Measurements from ENCODE around the gene RAB36.

Gene RAB36

DNA sequence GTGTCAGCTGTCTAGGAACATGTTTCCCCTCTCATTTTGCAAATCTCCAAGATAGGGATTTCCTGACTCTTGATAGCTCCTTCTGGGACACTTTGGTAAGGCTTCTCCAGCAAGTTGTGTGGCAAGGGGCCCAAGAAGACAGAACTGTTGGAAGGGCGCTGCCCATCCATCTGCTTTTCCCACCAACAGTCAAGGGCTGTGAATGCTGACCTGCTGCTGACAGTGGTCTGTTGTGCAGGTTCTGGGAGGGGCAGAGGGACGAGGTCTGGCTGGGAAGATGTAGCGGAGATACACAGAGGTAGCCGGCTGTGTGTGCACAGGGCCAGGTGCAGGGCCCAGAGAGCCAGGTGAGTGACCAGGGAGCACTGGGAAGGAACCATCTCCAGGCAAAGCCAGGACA is 47.3 kb downstream of the RAB36 start:
- H3K27ac ChIP-seq (ENCODE audit: low read depth in 2 of 2, low read length in 2 of 2): no peak overlapping the region
- H3K9ac ChIP-seq (ENCODE audit: low read depth in 1 of 2, low read length in 2 of 2): no peak overlapping the region
- no peak overlapping the region for H3K4me3 ChIP-seq (ENCODE audit: low read length in 2 of 2)
- no peaks in the 10 kb centered on the region for H3K36me3 ChIP-seq (ENCODE audit: control insufficient read depth in 2 of 2, insufficient read depth in 2 of 2, low read length in 2 of 2)
- no peaks in the 10 kb centered on the region for H3K9me3 ChIP-seq (ENCODE audit: control insufficient read depth in 2 of 2, low read length in 2 of 2)
- no peaks in the 10 kb centered on the region for H3K4me1 ChIP-seq (ENCODE audit: control insufficient read depth in 2 of 2, insufficient read depth in 2 of 2, low read length in 2 of 2)
- no peaks in the 10 kb centered on the region for H3K27me3 ChIP-seq (ENCODE audit: control insufficient read depth in 2 of 2, insufficient read depth in 2 of 2, low read length in 2 of 2)

DNA sequence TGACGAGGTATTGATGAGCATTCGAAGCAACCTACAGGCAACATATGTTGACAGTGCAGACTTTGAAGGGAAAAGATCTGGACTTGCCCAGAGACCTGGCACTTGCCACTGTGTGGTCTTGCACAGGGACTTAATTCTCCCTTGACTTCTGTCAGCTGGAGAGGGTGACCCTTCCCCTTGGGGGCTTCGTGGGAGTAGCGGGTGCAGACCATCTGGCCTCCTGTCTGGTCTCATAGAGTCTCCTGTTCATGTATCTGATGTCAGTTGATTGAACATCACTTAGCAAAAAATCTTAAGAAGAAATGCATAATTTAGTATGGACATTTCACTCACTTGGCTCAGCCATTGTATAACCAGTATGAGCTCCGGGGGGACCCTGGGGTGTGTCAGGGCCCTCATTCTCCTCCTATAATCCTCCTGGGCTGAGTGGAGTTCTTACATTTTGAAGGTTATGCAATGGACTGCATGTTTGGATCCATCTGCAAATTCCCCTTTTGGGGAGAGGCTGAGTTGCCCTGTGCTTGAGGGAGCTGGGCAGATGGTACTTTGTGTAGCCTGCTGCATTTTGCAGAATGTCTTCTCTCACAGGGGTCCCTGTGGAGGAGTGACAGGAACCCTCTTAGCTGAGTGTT is 48.0 kb downstream of the RAB36 start:
- Histone ChIP-seq H3K4me1 (ENCODE audit: control insufficient read depth in 2 of 2, insufficient read depth in 2 of 2, low read length in 2 of 2) (no peaks in the 10 kb centered on the region), H3K27ac (ENCODE audit: low read depth in 2 of 2, low read length in 2 of 2) (no peak overlapping the region), H3K36me3 (ENCODE audit: control insufficient read depth in 2 of 2, insufficient read depth in 2 of 2, low read length in 2 of 2) (no peaks in the 10 kb centered on the region), H3K9ac (ENCODE audit: low read depth in 1 of 2, low read length in 2 of 2) (no peak overlapping the region), H3K27me3 (ENCODE audit: control insufficient read depth in 2 of 2, insufficient read depth in 2 of 2, low read length in 2 of 2) (no peaks in the 10 kb centered on the region), H3K4me3 (ENCODE audit: low read length in 2 of 2) (no peak overlapping the region), H3K9me3 (ENCODE audit: control insufficient read depth in 2 of 2, low read length in 2 of 2) (no peaks in the 10 kb centered on the region)

DNA sequence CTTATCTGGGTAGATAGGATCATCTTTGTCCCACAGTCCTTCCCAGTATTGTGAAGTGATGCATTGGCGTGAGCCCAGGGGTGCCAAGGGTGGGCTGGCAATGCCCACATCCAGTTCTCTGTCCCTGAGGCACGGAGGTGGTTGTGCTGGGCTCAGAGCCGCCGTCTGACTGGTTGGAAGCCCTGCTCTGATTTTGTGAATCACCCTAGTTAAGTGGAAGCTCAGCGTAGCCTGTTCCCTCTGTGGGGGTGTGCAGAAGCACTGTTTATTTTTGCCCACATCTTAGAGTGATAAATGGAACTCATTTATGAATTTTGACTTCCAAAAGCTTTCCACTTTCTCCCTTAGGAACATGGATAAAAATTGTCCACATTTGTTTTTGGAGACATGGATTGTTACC is 48.6 kb downstream of the RAB36 start:
- Histone ChIP-seq H3K27me3 (ENCODE audit: control insufficient read depth in 2 of 2, insufficient read depth in 2 of 2, low read length in 2 of 2) (no peaks in the 10 kb centered on the region), H3K4me1 (ENCODE audit: control insufficient read depth in 2 of 2, insufficient read depth in 2 of 2, low read length in 2 of 2) (no peaks in the 10 kb centered on the region), H3K27ac (ENCODE audit: low read depth in 2 of 2, low read length in 2 of 2) (no peak overlapping the region), H3K4me3 (ENCODE audit: low read length in 2 of 2) (no peak overlapping the region), H3K9ac (ENCODE audit: low read depth in 1 of 2, low read length in 2 of 2) (no peak overlapping the region), H3K36me3 (ENCODE audit: control insufficient read depth in 2 of 2, insufficient read depth in 2 of 2, low read length in 2 of 2) (no peaks in the 10 kb centered on the region), H3K9me3 (ENCODE audit: control insufficient read depth in 2 of 2, low read length in 2 of 2) (no peaks in the 10 kb centered on the region)

DNA sequence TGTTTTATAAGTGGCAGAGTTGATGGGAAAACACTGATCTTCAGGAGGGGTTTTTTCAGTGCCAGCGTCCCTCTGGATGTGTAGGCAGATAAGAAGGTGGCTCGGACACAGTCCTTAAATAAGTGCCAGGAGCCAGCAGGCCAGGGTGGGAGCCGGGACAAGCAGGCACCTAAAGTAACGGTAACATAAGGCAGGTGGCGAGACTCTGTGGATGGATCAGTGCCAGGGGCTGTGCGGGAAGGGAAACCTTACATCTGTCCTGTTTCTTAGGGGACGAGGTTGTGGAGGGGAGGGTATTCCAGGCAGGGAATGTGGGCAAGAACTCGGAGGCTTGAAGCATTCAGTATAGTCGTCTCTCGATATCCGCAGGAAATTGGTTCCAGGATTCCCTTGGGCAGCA is 50.9 kb downstream of the RAB36 start:
- Histone ChIP-seq H3K27ac (ENCODE audit: low read depth in 2 of 2, low read length in 2 of 2) (no peak overlapping the region), H3K4me3 (ENCODE audit: low read length in 2 of 2) (no peak overlapping the region), H3K36me3 (ENCODE audit: control insufficient read depth in 2 of 2, insufficient read depth in 2 of 2, low read length in 2 of 2) (no peaks in the 10 kb centered on the region), H3K9me3 (ENCODE audit: control insufficient read depth in 2 of 2, low read length in 2 of 2) (no peaks in the 10 kb centered on the region), H3K9ac (ENCODE audit: low read depth in 1 of 2, low read length in 2 of 2) (no peak overlapping the region), H3K27me3 (ENCODE audit: control insufficient read depth in 2 of 2, insufficient read depth in 2 of 2, low read length in 2 of 2) (no peaks in the 10 kb centered on the region), H3K4me1 (ENCODE audit: control insufficient read depth in 2 of 2, insufficient read depth in 2 of 2, low read length in 2 of 2) (peaks cover 0 to 3% of the 10 kb centered on the region in 2 donors)

DNA sequence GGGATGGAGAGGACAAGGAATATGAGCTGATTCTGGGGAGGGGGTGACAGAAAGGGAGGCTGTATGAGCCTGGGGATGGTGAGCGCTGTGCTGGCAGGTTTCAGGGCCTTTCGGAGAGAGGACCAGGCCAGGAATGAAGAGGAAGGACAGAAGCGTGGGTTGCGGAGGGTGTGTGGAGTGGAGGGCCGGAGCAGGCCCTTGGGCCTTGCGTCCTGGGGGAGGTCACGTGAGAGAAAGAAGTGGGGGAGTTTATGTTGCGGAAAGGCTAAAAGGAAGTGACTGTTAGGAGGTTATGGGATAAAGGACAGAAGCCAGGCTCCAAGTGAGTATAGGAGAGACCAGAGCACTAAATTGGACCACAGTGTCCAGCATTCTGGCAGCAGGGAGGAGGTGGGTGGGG is 52.6 kb downstream of the RAB36 start:
- no peaks in the 10 kb centered on the region for H3K36me3 ChIP-seq (ENCODE audit: control insufficient read depth in 2 of 2, insufficient read depth in 2 of 2, low read length in 2 of 2)
- no peak overlapping the region for H3K27ac ChIP-seq (ENCODE audit: low read depth in 2 of 2, low read length in 2 of 2)
- no peak overlapping the region for H3K9ac ChIP-seq (ENCODE audit: low read depth in 1 of 2, low read length in 2 of 2)
- H3K9me3 ChIP-seq (ENCODE audit: control insufficient read depth in 2 of 2, low read length in 2 of 2): no peaks in the 10 kb centered on the region
- no peak overlapping the region for H3K4me3 ChIP-seq (ENCODE audit: low read length in 2 of 2)
- H3K27me3 ChIP-seq (ENCODE audit: control insufficient read depth in 2 of 2, insufficient read depth in 2 of 2, low read length in 2 of 2): no peaks in the 10 kb centered on the region
- H3K4me1 ChIP-seq (ENCODE audit: control insufficient read depth in 2 of 2, insufficient read depth in 2 of 2, low read length in 2 of 2): peaks cover 0 to 3% of the 10 kb centered on the region in 2 donors

DNA sequence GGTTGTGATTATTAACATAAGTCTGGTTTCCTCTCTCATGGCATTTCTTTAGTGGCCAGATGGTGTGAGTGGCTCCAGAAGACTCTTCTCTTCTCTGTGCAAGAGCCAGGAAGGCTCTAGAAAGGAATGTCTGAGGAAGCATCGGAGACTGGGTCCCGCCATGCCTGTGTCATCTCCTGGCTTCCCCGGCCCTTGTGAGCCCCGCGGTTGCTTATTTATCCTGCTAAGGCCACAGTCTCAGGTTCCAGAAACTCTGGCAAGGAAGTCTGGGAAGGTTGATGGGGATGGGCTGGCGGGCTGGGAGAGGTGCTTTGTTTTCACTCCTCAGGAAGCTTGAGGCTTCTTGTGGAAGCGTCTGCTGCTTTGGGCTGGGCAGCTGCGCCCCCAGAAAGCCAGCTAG is 53.9 kb downstream of the RAB36 start:
- Histone ChIP-seq H3K9me3 (ENCODE audit: control insufficient read depth in 2 of 2, low read length in 2 of 2) (no peaks in the 10 kb centered on the region), H3K27ac (ENCODE audit: low read depth in 2 of 2, low read length in 2 of 2) (no peak overlapping the region), H3K4me3 (ENCODE audit: low read length in 2 of 2) (no peak overlapping the region), H3K9ac (ENCODE audit: low read depth in 1 of 2, low read length in 2 of 2) (no peak overlapping the region), H3K4me1 (ENCODE audit: control insufficient read depth in 2 of 2, insufficient read depth in 2 of 2, low read length in 2 of 2) (peaks cover 0 to 3% of the 10 kb centered on the region in 2 donors), H3K27me3 (ENCODE audit: control insufficient read depth in 2 of 2, insufficient read depth in 2 of 2, low read length in 2 of 2) (no peaks in the 10 kb centered on the region), H3K36me3 (ENCODE audit: control insufficient read depth in 2 of 2, insufficient read depth in 2 of 2, low read length in 2 of 2) (peaks cover 0 to 6% of the 10 kb centered on the region in 2 donors)

DNA sequence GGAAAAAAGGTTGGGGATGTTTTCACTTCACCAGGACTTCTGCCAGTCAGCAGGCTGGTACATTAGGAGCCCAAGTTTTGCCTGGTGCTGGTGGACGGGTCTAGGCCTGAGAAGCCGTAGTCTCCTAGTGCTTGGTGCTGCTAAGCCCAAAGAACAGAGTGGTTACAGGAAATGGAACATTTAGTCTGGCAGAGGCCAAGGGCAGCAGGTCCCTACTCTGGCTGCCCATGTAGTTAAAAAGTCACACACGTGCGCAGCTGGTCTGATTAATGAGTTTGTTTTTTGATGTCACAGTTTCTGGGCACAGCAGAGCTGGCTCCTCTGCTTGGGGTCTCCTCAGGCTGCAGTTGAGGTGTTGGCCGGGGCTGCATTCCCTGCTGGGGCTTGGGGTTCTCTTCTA is 55.6 kb downstream of the RAB36 start:
- Histone ChIP-seq H3K4me1 (ENCODE audit: control insufficient read depth in 2 of 2, insufficient read depth in 2 of 2, low read length in 2 of 2) (peaks cover 0 to 3% of the 10 kb centered on the region in 2 donors), H3K36me3 (ENCODE audit: control insufficient read depth in 2 of 2, insufficient read depth in 2 of 2, low read length in 2 of 2) (peaks cover 0 to 6% of the 10 kb centered on the region in 2 donors), H3K4me3 (ENCODE audit: low read length in 2 of 2) (no peak overlapping the region), H3K27me3 (ENCODE audit: control insufficient read depth in 2 of 2, insufficient read depth in 2 of 2, low read length in 2 of 2) (no peaks in the 10 kb centered on the region), H3K9me3 (ENCODE audit: control insufficient read depth in 2 of 2, low read length in 2 of 2) (no peaks in the 10 kb centered on the region), H3K9ac (ENCODE audit: low read depth in 1 of 2, low read length in 2 of 2) (no peak overlapping the region), H3K27ac (ENCODE audit: low read depth in 2 of 2, low read length in 2 of 2) (no peak overlapping the region)

DNA sequence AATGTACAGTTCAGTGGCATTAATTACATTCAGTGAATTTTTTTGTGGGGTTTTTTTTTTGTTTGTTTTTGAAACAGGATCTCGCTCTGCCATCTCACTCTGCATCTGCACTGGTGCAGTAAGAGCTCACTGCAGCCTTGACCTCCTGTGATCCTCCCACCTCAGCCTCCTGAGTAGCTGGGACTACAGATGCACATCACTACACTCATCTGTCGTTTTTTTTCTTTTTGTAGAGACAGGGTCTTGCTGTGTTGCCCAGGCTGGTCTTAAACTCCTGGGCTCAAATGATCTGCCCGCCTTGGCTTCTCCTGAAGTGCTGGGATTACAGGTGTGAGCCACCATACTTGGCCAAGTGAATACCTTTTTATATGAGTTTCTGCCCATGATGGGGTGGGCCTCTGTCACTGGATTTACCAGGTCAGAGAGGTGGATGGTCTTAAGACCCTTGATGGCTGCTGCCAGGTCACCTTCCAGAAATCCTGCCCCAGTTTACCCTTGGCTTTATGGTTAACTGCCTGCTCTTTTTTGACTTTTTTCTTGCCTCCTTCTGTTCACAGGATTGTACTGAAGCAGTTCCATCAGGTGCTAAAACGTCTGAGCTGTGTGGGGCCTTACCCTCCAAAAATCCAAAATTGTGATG is 57.7 kb downstream of the RAB36 start:
- no peak overlapping the region for H3K9ac ChIP-seq (ENCODE audit: low read depth in 1 of 2, low read length in 2 of 2)
- H3K9me3 ChIP-seq (ENCODE audit: control insufficient read depth in 2 of 2, low read length in 2 of 2): no peaks in the 10 kb centered on the region
- H3K4me1 ChIP-seq (ENCODE audit: control insufficient read depth in 2 of 2, insufficient read depth in 2 of 2, low read length in 2 of 2): peaks cover 0 to 3% of the 10 kb centered on the region in 2 donors
- no peak overlapping the region for H3K4me3 ChIP-seq (ENCODE audit: low read length in 2 of 2)
- peaks cover 0 to 8% of the 10 kb centered on the region in 2 donors for H3K36me3 ChIP-seq (ENCODE audit: control insufficient read depth in 2 of 2, insufficient read depth in 2 of 2, low read length in 2 of 2)
- no peak overlapping the region for H3K27ac ChIP-seq (ENCODE audit: low read depth in 2 of 2, low read length in 2 of 2)
- H3K27me3 ChIP-seq (ENCODE audit: control insufficient read depth in 2 of 2, insufficient read depth in 2 of 2, low read length in 2 of 2): no peaks in the 10 kb centered on the region

DNA sequence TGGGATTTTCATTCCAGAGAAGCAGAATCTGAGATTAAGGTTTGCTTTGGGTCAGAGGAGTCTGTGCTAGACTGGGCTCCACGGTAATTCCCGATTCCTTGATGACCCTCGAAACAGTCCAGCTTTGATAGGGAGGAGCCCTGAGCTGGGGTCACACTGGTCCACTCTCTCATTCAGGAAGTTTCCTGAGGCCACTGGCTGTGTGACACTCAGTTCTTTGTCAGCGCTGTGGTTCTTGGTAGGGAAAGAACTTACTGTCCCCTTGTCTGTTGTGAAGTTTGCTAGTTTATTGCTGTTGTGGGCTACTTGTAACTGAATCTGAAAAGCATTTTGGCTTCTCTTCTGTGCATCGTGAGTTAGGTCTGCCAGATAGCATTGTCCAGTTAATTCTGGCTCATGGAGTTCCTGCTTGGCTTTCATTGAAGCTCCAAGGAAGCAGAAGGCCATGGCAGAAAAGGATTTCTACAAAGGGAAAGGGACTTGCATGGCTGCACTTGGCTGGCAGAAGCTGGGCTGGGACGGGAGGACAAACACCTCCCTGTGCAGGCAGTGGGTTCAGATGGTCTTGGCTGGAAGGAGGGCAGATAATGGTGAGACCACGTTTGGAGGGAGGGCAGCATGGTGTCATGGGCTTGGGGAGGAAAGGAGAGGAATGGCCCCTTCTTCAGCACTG is 58.3 kb downstream of the RAB36 start:
- peaks cover 0 to 3% of the 10 kb centered on the region in 2 donors for H3K4me1 ChIP-seq (ENCODE audit: control insufficient read depth in 2 of 2, insufficient read depth in 2 of 2, low read length in 2 of 2)
- no peaks in the 10 kb centered on the region for H3K9me3 ChIP-seq (ENCODE audit: control insufficient read depth in 2 of 2, low read length in 2 of 2)
- peaks cover 0 to 8% of the 10 kb centered on the region in 2 donors for H3K36me3 ChIP-seq (ENCODE audit: control insufficient read depth in 2 of 2, insufficient read depth in 2 of 2, low read length in 2 of 2)
- no peak overlapping the region for H3K4me3 ChIP-seq (ENCODE audit: low read length in 2 of 2)
- H3K9ac ChIP-seq (ENCODE audit: low read depth in 1 of 2, low read length in 2 of 2): no peak overlapping the region
- H3K27ac ChIP-seq (ENCODE audit: low read depth in 2 of 2, low read length in 2 of 2): no peak overlapping the region
- no peaks in the 10 kb centered on the region for H3K27me3 ChIP-seq (ENCODE audit: control insufficient read depth in 2 of 2, insufficient read depth in 2 of 2, low read length in 2 of 2)

DNA sequence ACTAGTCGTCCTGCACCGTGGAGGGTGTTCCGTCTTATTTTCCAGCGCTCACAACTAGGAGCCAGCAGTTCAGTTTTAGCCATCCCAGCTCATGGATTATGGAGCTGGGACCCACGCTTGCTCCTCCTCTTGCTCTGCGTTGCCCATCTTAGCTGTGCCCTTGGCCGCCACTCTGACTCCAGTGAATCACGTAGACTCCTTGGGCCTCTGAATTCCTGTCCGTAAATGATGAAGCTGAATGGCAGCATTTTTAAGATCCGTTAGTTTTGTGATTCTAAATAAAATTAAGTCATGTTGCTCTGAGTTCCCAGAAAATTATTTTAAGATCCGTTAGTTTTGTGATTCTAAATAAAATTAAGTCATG is 58.8 kb downstream of the RAB36 start:
- Histone ChIP-seq H3K36me3 (ENCODE audit: control insufficient read depth in 2 of 2, insufficient read depth in 2 of 2, low read length in 2 of 2) (peaks cover 0 to 8% of the 10 kb centered on the region in 2 donors), H3K9ac (ENCODE audit: low read depth in 1 of 2, low read length in 2 of 2) (no peak overlapping the region), H3K27ac (ENCODE audit: low read depth in 2 of 2, low read length in 2 of 2) (no peak overlapping the region), H3K4me3 (ENCODE audit: low read length in 2 of 2) (no peak overlapping the region), H3K4me1 (ENCODE audit: control insufficient read depth in 2 of 2, insufficient read depth in 2 of 2, low read length in 2 of 2) (peaks cover 0 to 3% of the 10 kb centered on the region in 2 donors), H3K27me3 (ENCODE audit: control insufficient read depth in 2 of 2, insufficient read depth in 2 of 2, low read length in 2 of 2) (no peaks in the 10 kb centered on the region), H3K9me3 (ENCODE audit: control insufficient read depth in 2 of 2, low read length in 2 of 2) (no peaks in the 10 kb centered on the region)
